AML-193 (cell line): ENCODE results near the gene TSPO2.
"Not testable (repeated sequence)": the region's sequence is repeated elsewhere in the genome, so short reads cannot be mapped to it uniquely, and the experiment has no call there.

ENCODE experiments used
- DNase-seq, 2 experiments: peaks; one replicate each; lab custom pipeline; 2025; lab: John Stamatoyannopoulos, UW

The TSPO2 gene, protein sequence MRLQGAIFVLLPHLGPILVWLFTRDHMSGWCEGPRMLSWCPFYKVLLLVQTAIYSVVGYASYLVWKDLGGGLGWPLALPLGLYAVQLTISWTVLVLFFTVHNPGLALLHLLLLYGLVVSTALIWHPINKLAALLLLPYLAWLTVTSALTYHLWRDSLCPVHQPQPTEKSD

DNA sequence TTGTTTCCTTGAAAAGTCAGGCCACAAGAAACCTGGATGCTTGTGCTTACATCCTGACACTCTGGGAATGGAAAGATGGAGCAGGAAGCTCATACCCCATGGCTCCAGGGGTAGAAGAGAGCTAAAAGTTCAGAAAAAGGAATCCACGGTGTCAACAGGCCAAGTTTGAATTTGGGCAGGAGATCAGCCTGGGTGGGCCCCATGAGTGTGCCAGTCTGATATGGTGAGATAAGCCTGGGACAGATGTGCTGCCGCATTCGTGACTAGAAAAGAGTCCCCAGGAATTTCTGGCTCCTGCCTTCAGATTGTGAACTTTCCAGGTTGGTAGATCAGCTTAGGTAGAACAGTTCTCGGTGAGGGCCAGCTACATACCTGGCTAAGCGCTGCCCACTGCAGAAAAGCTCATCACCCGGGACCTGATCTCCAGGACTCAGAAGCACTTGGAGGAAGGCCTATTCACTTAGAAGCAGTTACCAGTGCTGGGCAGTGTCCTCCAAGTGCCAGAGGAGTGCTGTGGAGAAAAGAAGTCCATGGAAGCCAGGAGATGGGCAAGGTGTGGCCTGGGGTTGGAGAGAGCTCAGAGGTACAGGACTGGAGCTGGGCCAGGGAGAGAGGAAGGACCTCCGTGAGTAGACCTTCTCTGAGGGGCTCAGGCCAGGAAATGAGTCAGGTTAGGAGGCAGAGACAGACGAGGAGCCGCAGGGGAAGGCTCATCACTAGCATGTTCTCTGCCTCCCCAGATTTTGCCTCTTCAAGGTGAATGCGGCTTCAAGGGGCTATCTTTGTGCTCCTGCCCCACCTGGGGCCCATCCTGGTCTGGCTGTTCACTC lies at the start of gene TSPO2:
TSPO2 (plus strand) TSS at position 242 of the 830 bp plus-strand sequence; CDS start at position 761, 519 bp downstream.
- no peak for DNase-seq

DNA sequence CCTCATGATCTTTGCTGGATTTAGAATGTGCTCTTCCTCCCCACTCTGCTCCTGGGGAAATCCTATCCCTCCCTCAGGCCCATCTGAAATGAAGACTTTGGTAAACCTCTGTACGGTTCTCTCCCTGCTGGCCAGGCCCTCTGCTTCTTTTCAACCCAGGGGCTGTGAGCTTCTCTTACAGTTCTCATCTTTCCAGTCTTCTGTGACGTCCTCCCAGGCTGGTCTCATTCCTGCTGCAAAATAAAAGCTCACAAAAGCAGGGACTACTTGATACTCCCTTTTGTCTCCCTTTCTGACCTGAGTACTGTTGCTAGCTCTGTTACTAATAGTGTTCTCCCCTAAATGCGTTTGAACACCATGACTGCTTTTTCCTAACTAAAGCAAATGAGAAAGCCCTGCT lies 49.5 kb upstream of the TSPO2 start:
- no peak for DNase-seq

GRCh38 chr6:40996591-40997233 lies 45.6 kb upstream of the TSPO2 start:
- DNase-seq = no peak

GRCh38 chr6:40997234-40997957 lies 44.9 kb upstream of the TSPO2 start:
- DNase-seq = no peak

GRCh38 chr6:40998661-40999060 lies 43.6 kb upstream of the TSPO2 start:
- no peak for DNase-seq

DNA sequence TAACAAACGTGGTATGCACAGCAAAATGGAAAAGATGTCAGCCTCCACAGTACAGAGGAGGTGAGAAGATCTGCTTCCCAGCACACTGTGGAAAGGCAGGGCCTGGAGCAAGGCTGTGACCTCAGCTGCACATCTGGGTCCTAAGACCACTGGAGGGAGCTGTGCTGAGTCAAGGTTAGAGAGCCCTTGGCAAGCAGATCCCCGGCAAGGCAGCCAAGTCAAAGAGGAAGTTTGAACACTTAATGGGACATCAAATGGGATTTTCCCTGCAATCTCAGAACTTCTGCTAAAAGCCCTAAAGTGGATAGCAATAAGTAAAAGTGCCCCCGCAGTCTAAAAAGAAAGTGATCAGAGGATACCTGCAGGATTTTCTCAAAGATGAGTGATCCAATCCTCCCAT lies 42.7 kb upstream of the TSPO2 start:
- DNase-seq = peak; percentile 66 to 84

- no peak for DNase-seq
These were observed 42.0 kb upstream of the TSPO2 start for GRCh38 chr6:41000248-41000647.

- DNase-seq = no peak
These were observed 40.1 kb upstream of the TSPO2 start for GRCh38 chr6:41002168-41002567.

DNA sequence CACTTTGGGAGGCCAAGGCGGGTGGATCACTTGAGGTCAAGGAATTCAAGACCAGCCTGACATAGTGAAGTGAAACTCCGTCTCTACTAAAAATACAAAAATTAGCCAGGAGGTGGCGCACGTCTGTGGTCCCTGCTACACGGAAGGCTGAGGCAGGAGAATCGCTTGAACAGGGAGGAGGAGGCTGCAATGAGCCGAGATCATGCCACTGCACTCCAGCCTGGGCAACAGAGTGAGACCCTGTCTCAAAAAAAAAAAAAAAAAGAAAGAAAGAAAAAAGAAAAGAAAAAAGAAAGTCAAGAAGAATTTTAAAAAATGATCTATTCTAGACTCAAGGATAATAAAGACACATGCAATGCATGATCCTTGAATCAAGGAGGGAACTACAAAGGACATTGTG lies 36.0 kb upstream of the TSPO2 start:
- DNase-seq = peak; percentile 68 to 69

DNA sequence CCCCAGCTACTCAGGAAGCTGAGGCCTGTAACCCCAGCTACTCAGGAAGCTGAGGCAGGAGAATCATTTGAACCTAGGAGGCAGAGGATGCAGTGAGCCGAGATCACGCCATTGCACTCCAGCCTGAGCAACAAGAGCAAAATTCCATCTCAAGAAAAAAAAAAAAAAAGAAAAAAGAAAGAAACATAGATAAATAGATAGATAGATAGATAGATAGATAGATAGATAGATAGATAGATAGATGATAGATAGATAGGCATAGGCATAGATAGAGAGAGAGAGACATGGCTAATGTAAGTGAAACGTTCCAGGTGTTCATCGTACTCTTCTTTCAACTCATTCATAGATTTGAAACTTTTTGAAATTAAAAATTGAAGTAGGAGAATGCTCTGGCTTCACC lies 35.3 kb upstream of the TSPO2 start:
- not testable (repeated sequence) for DNase-seq

- DNase-seq = no peak
These were observed 34.3 kb upstream of the TSPO2 start for GRCh38 chr6:41008011-41008410.

DNA sequence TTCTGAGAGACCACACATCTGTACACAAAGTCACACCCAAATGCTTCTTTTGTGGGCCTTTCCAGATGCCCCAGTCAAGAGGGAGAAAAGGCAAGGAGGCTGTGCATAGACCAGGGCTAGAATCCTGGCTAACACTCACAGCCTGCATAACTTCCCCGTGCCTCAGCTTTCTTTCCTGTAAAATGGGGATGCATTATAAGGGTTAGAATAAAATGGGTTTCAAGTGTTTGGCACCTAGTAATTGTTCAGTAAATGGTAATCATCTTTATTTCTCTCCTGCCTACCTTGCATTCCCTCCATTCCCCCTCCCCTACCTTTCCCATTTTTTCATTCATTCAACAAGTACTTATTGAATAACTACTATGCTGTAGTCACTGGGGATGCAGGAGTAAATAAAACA lies 32.6 kb upstream of the TSPO2 start:
- no peak for DNase-seq

DNA sequence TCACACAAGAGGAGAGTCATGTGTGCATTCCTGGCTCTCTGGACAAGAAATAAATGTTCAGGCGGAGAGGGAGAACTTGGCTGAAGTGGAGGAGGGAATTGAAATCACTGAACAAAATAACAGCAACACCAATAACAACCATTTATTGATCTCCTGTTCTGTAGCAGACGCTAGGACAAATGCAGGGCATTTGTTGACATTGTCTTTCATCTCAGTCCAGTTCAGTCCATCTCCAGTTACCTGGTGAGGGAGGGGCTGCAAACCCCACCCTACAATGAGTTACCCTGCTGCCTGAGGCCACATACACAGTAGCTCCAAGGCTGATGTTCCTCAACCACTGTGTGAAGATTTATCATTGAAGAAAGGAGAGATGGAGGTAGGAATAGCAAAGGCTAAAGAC lies 30.6 kb upstream of the TSPO2 start:
- no peak for DNase-seq

- DNase-seq = no peak
These were observed 28.7 kb upstream of the TSPO2 start for GRCh38 chr6:41013466-41014153.

GRCh38 chr6:41014780-41015179 lies 27.5 kb upstream of the TSPO2 start:
- DNase-seq = no peak

DNA sequence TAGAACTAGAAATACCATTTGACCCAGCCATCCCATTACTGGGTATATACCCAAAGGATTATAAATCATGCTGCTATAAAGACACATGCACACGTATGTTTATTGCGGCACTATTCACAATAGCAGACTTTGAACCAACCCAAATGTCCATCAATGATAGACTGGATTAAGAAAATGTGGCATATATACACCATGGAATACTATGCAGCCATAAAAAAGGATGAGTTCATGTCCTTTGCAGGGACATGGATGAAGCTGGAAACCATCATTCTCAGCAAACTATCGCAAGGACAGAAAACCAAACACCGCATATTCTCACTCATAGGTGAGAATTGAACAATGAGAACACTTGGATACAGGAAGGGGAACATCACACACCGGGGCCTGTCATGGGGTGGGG lies 26.4 kb upstream of the TSPO2 start:
- DNase-seq = not testable (repeated sequence)

- DNase-seq = no peak
These were observed 24.6 kb upstream of the TSPO2 start for GRCh38 chr6:41017663-41018062.

DNA sequence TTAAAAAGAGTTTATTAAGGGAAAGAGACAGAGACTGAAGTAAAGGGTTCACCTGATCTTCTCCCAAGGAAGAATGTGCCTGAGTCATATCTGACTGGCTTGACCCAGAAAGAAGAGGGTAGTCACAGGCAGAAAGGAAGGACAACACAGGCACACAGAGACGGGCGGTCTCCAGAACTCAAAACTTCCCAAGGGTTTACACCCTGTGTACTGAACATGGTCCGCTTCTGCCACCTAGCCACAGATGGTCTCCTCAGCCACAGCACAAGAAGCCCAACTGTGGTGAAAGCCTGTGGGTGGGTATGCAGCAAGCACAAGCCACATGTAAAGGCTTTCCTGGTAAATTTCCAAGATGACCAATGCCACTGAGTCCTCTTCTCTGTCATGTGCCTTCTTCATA lies 20.4 kb upstream of the TSPO2 start:
- no peak for DNase-seq

DNA sequence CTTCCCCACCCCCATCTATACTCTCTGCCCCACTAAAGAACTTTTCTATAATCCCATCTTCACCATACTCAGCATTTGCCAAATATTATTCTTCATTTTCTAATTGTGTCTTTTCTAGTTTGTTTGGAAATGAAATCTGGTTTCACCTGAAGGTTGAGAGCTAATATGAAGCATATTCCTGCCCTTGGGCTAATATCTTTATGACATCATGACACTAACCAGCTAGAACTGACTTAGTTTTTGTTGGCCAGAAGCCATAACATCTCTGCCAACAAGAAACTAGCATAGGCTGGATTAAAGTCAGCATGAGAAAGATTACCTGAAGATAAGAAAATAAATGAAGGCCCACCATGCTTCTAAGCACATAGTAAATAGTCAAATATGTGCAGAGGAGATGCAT lies 20.0 kb upstream of the TSPO2 start:
- no peak for DNase-seq

DNA sequence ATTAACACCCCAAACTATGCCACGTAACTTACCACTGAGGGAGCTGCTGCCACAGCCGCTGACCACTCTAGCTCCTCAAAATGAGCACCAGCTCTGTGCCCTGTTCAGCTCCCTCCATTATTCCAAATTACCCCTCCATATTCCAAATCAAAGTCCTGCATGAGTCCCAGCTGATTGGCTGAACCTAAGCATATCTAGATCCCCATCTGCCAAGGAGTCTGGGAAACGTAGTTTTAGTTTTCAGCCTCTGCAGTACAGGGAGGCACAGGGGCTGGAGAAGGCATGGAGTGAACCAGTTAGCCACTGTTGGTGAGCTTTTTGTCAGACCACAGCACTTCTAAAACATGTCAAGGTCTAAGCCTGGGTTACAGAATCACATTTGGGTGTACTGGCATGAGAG lies 19.2 kb upstream of the TSPO2 start:
- no peak for DNase-seq

DNA sequence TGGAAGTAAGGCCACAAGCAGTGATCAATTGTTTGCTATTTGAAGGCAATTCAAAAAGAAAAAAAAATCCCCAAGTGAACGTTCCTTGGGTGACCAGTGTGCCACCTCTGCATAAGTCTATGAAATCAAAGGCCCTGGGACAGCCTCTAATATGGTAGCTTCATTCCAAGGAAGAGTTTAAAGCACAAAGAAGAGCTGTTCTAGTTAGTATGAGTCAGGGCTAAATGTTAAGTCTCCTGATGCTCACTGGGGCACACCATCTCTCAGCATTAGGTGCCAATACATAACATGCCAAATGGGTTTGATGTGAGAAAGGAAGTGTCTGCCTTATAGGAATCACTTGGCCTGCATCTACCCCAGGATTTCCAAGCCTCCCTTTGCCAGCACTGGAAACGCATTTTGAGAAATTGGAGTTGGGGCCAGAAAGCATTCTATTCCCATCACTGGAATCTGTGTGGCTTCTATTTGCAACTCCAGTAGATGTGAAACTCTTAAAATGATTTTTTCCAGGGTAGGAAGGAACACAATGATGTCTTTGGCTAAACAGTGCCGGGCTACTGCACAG lies 16.2 kb upstream of the TSPO2 start:
- DNase-seq = no peak

DNA sequence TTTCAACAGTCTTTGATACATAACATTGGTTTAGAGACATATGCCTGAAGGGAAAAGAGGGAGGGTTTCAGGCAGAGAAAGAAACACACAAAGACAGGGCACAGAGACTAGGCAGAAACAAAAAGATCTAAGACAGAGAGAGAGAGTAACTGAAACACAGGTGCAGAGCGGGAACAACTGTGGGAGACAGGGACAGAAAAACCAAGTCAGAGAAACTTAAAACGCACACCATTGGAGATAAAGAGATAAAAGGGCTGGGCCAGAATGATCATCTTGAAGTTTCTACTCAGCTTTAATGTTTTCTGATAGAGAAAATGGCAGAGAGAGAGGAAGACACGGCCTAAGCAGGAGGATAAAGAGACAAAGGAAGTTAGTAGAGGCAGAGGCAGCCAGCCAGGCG lies 15.0 kb upstream of the TSPO2 start:
- DNase-seq = peak in 1 of 2 experiments; percentile 59
